ENCODE data around the gene WDR5. TPM values are rescaled to one million over a fixed set of nuclear protein-coding genes. Genes with fewer than 3 reads are reported as not detected.

Gene WDR5
- total and polyA plus RNA-seq, 2 of the 13 experiments (the other 11 are each of a cell fraction or from before 2014, with no cell fraction given), result 34.3 TPM

DNA sequence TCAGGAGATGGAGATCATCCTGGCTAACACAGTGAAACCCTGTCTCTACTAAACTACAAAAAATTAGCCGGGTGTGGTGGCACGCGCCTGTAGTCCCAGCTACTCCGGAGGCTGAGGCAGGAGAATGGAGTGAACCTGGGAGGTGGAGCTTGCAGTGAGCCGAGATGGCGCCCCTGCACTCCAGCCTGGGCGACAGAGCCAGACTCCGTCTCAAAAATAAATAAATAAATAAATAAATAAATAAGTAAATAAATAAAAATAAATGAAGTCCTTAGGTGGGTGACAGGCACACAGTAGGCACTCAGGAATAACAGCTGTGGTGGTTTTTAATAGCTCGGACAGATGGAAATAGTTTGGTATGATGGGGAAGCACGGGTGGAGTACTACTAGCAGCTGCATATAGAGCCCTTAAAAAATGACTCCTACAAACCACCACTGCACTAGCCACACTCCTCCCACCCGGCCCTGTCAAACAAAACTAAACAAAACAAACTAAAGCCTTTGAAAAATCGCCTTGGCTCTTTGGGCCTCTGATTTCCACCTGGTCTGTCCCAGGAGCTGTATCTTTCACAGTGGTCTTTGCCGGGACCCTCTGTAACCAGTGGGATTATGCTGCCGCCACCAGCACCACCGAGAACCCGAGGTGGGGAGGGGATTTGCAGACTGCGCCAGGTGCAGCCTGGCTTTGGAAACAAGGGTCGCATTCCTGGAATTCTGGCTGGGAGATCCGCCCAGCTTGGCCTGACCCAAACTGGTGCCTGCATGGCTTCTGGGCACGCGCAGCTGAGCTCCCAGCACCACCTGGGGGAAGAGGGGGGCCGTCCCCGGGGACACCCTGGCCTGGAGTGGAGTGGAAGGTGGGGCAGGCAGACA is 5.1 kb upstream of the WDR5 start (continued):
- TF ChIP-seq, protein P1, sequence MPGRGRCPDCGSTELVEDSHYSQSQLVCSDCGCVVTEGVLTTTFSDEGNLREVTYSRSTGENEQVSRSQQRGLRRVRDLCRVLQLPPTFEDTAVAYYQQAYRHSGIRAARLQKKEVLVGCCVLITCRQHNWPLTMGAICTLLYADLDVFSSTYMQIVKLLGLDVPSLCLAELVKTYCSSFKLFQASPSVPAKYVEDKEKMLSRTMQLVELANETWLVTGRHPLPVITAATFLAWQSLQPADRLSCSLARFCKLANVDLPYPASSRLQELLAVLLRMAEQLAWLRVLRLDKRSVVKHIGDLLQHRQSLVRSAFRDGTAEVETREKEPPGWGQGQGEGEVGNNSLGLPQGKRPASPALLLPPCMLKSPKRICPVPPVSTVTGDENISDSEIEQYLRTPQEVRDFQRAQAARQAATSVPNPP (CRISPR knock-in tag; IDR thresholded peaks at IDR 0.05), result no peak
- TF ChIP-seq KMT2B (CRISPR knock-in tag; IDR thresholded peaks at IDR 0.05) (no peak), FOXA3 (CRISPR knock-in tag; IDR thresholded peaks at IDR 0.05) (no peak), SALL1 (CRISPR knock-in tag; IDR thresholded peaks at IDR 0.05) (peak; percentile 39; the same call in 1 of the 2 replicates), SAP130 (CRISPR knock-in tag; IDR thresholded peaks at IDR 0.05; ENCODE audit: low read depth) (peak; percentile 46; the same call in 1 of the 2 replicates), NONO (IDR thresholded peaks at IDR 0.05) (no peak), NONO (CRISPR knock-in tag; conservative IDR thresholded peaks at IDR 0.05) (0 out of 2 replicates have a peak, but pooled peaks have one; percentile 26), REPIN1 (CRISPR knock-in tag; IDR thresholded peaks at IDR 0.05; ENCODE audit: borderline replicate concordance, low read depth) (no peak), LCORL (IDR thresholded peaks at IDR 0.05) (no peak), LCORL (CRISPR knock-in tag; IDR thresholded peaks at IDR 0.05) (peak; percentile 85; the same call in 1 of the 2 replicates), GABPB1 (CRISPR knock-in tag; IDR thresholded peaks at IDR 0.05) (peak; percentile 21; the same call in 1 of the 2 replicates)
- TF ChIP-seq, protein P2, sequence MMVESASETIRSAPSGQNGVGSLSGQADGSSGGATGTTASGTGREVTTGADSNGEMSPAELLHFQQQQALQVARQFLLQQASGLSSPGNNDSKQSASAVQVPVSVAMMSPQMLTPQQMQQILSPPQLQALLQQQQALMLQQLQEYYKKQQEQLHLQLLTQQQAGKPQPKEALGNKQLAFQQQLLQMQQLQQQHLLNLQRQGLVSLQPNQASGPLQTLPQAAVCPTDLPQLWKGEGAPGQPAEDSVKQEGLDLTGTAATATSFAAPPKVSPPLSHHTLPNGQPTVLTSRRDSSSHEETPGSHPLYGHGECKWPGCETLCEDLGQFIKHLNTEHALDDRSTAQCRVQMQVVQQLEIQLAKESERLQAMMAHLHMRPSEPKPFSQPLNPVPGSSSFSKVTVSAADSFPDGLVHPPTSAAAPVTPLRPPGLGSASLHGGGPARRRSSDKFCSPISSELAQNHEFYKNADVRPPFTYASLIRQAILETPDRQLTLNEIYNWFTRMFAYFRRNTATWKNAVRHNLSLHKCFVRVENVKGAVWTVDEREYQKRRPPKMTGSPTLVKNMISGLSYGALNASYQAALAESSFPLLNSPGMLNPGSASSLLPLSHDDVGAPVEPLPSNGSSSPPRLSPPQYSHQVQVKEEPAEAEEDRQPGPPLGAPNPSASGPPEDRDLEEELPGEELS (CRISPR knock-in tag; IDR thresholded peaks at IDR 0.05), result no peak
- TF ChIP-seq, protein P3, sequence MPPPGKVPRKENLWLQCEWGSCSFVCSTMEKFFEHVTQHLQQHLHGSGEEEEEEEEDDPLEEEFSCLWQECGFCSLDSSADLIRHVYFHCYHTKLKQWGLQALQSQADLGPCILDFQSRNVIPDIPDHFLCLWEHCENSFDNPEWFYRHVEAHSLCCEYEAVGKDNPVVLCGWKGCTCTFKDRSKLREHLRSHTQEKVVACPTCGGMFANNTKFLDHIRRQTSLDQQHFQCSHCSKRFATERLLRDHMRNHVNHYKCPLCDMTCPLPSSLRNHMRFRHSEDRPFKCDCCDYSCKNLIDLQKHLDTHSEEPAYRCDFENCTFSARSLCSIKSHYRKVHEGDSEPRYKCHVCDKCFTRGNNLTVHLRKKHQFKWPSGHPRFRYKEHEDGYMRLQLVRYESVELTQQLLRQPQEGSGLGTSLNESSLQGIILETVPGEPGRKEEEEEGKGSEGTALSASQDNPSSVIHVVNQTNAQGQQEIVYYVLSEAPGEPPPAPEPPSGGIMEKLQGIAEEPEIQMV (CRISPR knock-in tag; IDR thresholded peaks at IDR 0.05; ENCODE audit: low read depth), result 0 out of 2 replicates have a peak, but pooled peaks have one; percentile 42
